CD4-positive, alpha-beta T cell (primary cell): ENCODE results near the gene TPP2. TPM values are rescaled to one million over a fixed set of nuclear protein-coding genes. Genes with fewer than 3 reads are reported as not detected.

ENCODE experiments used
- ATAC-seq: fragments of 200-7000 bp; cut with Tn5 transposase; one replicate; pipeline ENCODE4 v1.10.0; 2022; ENCODE audit warnings: mild to moderate bottlenecking; ENCODE audit not compliant: poor library complexity
- CTCF ChIA-PET: fragments of 350-600 bp; sonication (Branson Sonifier 250); formaldehyde crosslinking; loops from one replicate; lab custom pipeline; 2021; ENCODE audit warnings: antibody characterized with exemption, inconsistent platforms; lab: Charles Lee
- POLR2A ChIA-PET: fragments of 350-600 bp; sonication (Branson Sonifier 250); formaldehyde crosslinking; loops from one replicate; lab custom pipeline; 2021; ENCODE audit warnings: antibody characterized with exemption, inconsistent platforms; lab: Charles Lee
- DNase-seq, 14 experiments: peaks; one replicate each; pipeline ENCODE4 v3.0.0-alpha.2; 2013 to 2020; ENCODE audit warnings: mixed read lengths in 2 of 14
- H3K27ac ChIP-seq, 2 donors: one replicate each; pipeline versions ENCODE4 v1.5.1 to v1.7.0; 2013; ENCODE audit warnings: low read length in 2 of 2, low read depth in 1 of 2, mild to moderate bottlenecking in 1 of 2
- H3K27me3 ChIP-seq, 2 experiments: 1 replicate in 1 of 2; 2 replicates in 1 of 2; pipeline versions ENCODE4 v1.6.1 to v1.7.0; 2013; ENCODE audit warnings: low read length in 2 of 2, control low read depth in 1 of 2, mild to moderate bottlenecking in 1 of 2, moderate library complexity in 1 of 2; ENCODE audit not compliant: insufficient read depth in 2 of 2, control insufficient read depth in 1 of 2
- H3K36me3 ChIP-seq: one replicate; pipeline ENCODE4 v1.6.1; 2013; ENCODE audit warnings: low read length, control low read depth; ENCODE audit not compliant: insufficient read depth
- H3K4me1 ChIP-seq: one replicate; pipeline ENCODE4 v1.6.1; 2013; ENCODE audit warnings: low read length, control low read depth; ENCODE audit not compliant: insufficient read depth
- H3K4me3 ChIP-seq: one replicate; pipeline ENCODE4 v1.5.1; 2013; ENCODE audit warnings: mild to moderate bottlenecking, low read length, moderate library complexity
- H3K9me3 ChIP-seq, 2 experiments: 1 replicate in 1 of 2; 2 replicates in 1 of 2; pipeline versions ENCODE4 v1.6.1 to v1.7.0; 2013; ENCODE audit warnings: low read length in 2 of 2, mild to moderate bottlenecking in 2 of 2, control low read depth in 1 of 2, moderate library complexity in 1 of 2; ENCODE audit not compliant: control insufficient read depth in 1 of 2, insufficient read depth in 1 of 2
- H3K27ac Mint-ChIP-seq: one replicate; pipeline ENCODE4 v1.8.0; 2020; ENCODE audit warnings: mixed read lengths
- H3K27me3 Mint-ChIP-seq: one replicate; pipeline ENCODE4 v1.8.0; 2021; ENCODE audit warnings: mixed read lengths
- H3K36me3 Mint-ChIP-seq: one replicate; pipeline ENCODE4 v1.8.0; 2021; ENCODE audit warnings: low read depth, mixed read lengths
- H3K4me1 Mint-ChIP-seq: one replicate; pipeline ENCODE4 v1.8.0; 2021; ENCODE audit warnings: low read depth, mixed read lengths
- H3K4me3 Mint-ChIP-seq: one replicate; pipeline ENCODE4 v1.8.0; 2020; ENCODE audit warnings: mild to moderate bottlenecking, mixed read lengths
- H3K9me3 Mint-ChIP-seq: one replicate; pipeline ENCODE4 v1.8.0; 2020; ENCODE audit warnings: mixed read lengths
- intact Hi-C, 2 experiments: fragments of 100-400 bp; cut with DNase I in 1 of 2; cut with micrococcal nuclease in 1 of 2; formaldehyde crosslinking; loops; one replicate each; pipeline versions ENCODE4 v1.15.1 to v1.9.0; 2023 to 2025; cut with DNase I, micrococcal nuclease
- total RNA-seq, 174 experiments: library from RNA in 2 of 174; stranded (reverse) in 2 of 174; gene quantifications; one replicate each; pipeline ENCODE4 v1.2.3 and lab custom pipeline; 2021 to 2026
- TF ChIP-seq, protein P1 (sequence below): fragments of 200-600 bp; IDR thresholded peaks from one replicate; pipeline ENCODE4 v1.8.0; 2022; ENCODE audit warnings: antibody characterized with exemption, mild to moderate bottlenecking

The TPP2 gene
- total RNA-seq, 2 experiments from 2014 or later = 146 to 147 TPM

DNA sequence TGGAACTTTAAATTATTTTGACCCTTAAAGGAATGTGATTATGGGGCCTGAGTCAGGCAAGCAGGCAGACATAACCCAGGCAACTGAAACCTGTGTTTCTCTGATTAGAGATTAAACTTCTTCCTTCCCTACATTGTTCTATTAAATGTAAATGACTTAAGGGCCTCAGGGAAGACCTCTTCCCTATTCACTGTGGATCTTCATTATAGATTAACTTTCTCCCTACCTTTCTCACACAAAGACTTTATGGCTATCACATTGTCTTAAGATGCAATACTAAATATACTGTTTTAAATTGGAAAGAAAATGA, 106.9 kb downstream of the TPP2 start:
- Mint-ChIP-seq H3K27me3 (peaks cover 9% of the 10 kb centered on the region), H3K27ac (no peak overlapping the region), H3K4me1 (no peaks in the 10 kb centered on the region), H3K36me3 (no peaks in the 10 kb centered on the region), H3K9me3 (no peaks in the 10 kb centered on the region), H3K4me3 (no peak overlapping the region)
- Histone ChIP-seq H3K27ac (no peak overlapping the region), H3K4me1 (no peaks in the 10 kb centered on the region), H3K4me3 (no peak overlapping the region), H3K36me3 (no peaks in the 10 kb centered on the region), H3K9me3 (peaks cover 0 to under 1% of the 10 kb centered on the region in 2 experiments), H3K27me3 (no peaks in the 10 kb centered on the region)
- POLR2A ChIA-PET = no interaction called here
- ATAC-seq (no peak), DNase-seq (no peak)
- CTCF ChIA-PET = no interaction called here
- TF ChIP-seq, protein P1, sequence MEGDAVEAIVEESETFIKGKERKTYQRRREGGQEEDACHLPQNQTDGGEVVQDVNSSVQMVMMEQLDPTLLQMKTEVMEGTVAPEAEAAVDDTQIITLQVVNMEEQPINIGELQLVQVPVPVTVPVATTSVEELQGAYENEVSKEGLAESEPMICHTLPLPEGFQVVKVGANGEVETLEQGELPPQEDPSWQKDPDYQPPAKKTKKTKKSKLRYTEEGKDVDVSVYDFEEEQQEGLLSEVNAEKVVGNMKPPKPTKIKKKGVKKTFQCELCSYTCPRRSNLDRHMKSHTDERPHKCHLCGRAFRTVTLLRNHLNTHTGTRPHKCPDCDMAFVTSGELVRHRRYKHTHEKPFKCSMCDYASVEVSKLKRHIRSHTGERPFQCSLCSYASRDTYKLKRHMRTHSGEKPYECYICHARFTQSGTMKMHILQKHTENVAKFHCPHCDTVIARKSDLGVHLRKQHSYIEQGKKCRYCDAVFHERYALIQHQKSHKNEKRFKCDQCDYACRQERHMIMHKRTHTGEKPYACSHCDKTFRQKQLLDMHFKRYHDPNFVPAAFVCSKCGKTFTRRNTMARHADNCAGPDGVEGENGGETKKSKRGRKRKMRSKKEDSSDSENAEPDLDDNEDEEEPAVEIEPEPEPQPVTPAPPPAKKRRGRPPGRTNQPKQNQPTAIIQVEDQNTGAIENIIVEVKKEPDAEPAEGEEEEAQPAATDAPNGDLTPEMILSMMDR = no peak
- intact Hi-C loops = no loop called here

DNA sequence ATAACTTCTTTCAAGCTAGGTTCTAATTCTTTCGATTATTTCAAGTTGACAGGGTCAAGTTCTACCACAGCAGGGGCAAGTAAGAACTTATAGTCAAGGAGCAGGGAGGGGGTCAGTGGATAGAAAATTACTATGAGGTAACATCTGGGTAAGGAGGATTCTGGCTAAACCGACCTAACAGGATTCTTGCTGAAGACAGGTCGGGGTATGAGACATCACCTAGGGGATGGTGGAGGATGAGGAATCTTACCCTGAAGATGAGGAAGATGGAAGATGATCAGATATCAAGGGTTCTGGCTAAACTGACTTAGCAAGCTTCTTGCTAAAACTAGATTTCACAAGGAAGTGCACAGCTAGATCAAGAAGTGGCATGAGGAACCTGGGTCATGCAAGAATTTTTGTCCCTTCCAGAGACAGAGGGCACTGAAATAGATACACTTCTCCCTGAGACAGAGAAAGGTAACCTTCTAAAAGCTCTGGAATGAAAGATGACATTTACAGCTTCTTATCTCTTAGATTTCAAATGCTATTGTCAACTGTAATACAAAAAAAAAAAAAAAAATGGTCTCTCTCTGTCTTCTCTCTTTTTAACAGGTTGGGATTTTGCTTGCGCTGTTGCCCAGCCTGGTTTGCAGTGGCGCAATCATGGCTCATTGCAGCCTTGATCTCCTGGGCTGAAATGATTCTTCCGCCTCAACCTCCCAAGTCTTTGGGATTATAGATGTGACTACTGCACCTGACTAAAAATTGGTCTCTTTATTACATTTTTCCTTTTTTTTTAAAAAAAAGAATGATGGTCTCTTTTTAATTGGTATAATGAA, 107.7 kb downstream of the TPP2 start:
- H3K36me3 ChIP-seq = no peaks in the 10 kb centered on the region
- H3K27me3 ChIP-seq = no peaks in the 10 kb centered on the region
- ChIA-PET CTCF (interaction anchor here (0.7 kb wide), 1 partner anchor 210 kb away, joined by 3 read pairs; no protein-coding TSS in a partner anchor), POLR2A (interaction anchor here (0.5 kb wide), 1 partner anchor 26 kb away, joined by 4 read pairs; no protein-coding TSS in a partner anchor)
- H3K9me3 ChIP-seq = peaks cover 4 to 6% of the 10 kb centered on the region in 2 experiments
- TF ChIP-seq, protein P1 = no peak
- no peak for DNase-seq
- Mint-ChIP-seq H3K4me3 (no peak overlapping the region), H3K9me3 (no peaks in the 10 kb centered on the region), H3K36me3 (no peaks in the 10 kb centered on the region), H3K4me1 (no peaks in the 10 kb centered on the region), H3K27me3 (peaks cover 8% of the 10 kb centered on the region), H3K27ac (no peak overlapping the region)
- no peak overlapping the region for H3K4me3 ChIP-seq
- no peak overlapping the region for H3K27ac ChIP-seq
- H3K4me1 ChIP-seq = no peaks in the 10 kb centered on the region
- no peak for ATAC-seq
- intact Hi-C loops = no loop called here

DNA sequence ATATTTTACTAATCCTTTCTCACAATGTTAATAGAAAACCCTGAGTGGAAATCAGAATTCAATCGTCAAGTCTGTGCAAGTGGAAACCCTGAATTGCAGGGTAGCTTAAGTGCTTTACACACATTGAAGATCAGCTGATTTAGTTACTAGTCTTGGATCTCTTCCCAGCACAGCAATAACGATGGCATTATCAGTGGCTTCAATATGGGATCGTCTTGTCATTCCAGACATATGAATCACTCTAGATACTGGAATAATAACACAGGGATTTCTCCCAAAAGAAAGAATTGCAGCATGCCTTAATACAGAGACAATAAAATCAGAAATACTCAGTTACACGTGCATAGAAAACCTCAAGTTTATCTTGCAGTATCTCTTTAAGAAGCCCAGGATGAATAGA, 110.7 kb downstream of the TPP2 start:
- intact Hi-C loops = no loop called here
- Histone ChIP-seq H3K4me3 (no peak overlapping the region), H3K4me1 (no peaks in the 10 kb centered on the region), H3K36me3 (no peaks in the 10 kb centered on the region), H3K9me3 (peaks cover 6 to 12% of the 10 kb centered on the region in 2 experiments), H3K27me3 (no peaks in the 10 kb centered on the region), H3K27ac (no peak overlapping the region)
- POLR2A ChIA-PET = no interaction called here
- Mint-ChIP-seq H3K36me3 (no peaks in the 10 kb centered on the region), H3K4me1 (no peaks in the 10 kb centered on the region), H3K9me3 (no peaks in the 10 kb centered on the region), H3K27ac (no peak overlapping the region), H3K27me3 (peaks cover 8% of the 10 kb centered on the region), H3K4me3 (no peak overlapping the region)
- ATAC-seq (no peak), DNase-seq (no peak)
- CTCF ChIA-PET = no interaction called here
- TF ChIP-seq, protein P1 = no peak
